Cardiac fibroblast (primary cell): ENCODE measurements around the gene HDAC4.

Experiments
- DNase-seq, 2 donors: peaks; one replicate each; pipeline versions ENCODE4 v3.0.0 to v3.0.0-alpha.2; 2010; ENCODE audit warnings: low read depth in 2 of 2
- H3K4me3 ChIP-seq, 2 donors: replicated peaks in 1 of 2; 1 replicate in 1 of 2; 2 replicates in 1 of 2; pipeline ENCODE4 v1.5.1; 2011; ENCODE audit warnings: low read depth in 2 of 2, low read length in 2 of 2, mild to moderate bottlenecking in 2 of 2, moderate library complexity in 1 of 2
- CTCF ChIP-seq: IDR thresholded peaks from one replicate; pipeline ENCODE4 v1.5.1; 2011; ENCODE audit warnings: low read depth, mild to moderate bottlenecking, low read length, inconsistent platforms

The HDAC4 gene

DNA sequence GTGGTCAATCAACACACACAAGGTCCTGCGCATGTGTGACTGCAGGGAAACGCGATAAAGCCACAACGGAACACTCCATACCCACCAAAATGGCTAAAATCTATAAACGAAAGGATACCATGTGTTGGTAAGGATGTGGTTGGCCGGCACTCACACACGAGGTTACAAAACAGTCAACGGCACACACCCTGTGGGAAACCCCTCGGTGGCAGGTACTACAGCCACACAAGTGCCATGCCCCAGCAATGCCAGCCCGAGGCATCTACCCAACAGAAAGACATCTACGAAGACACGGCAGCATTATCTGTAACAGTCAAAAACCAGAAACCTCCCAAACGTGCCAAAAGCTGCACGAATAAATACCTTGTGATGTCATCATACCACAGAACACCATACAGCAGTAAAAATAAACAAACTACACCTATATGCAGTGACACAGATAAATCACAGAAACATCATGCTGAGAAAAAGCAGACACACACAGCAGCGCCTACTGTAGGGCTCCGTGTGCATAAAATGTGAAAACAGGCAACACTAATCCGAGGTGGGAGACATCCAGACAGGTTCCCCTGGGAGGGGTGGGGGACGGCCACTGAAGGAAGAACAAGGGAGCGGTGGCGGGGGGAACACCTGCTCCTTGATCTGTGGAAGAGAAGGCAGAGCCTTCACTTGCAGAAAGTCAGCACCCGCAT is 36.7 kb downstream of the HDAC4 start:
- TF ChIP-seq CTCF, result no peak
- DNase-seq, result no peak

DNA sequence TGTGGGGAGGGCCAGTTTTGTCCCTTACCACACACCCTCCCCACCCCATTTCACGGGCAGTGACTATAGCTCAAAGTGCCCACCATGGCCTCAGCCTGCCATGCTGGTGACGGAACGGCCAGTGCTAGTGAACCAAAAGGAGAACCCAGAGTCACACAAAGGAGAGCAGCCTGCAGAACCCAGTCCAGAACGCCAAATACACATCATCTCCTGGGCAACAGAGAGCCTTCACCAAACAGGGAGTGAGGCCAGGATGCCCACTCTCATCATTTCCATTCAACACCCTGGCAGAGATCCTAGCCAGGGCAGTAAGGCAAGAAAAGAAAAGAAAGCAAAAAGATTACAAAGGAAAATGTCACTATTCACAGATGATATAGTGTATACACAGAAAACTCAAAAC is 38.3 kb downstream of the HDAC4 start:
- no peak for DNase-seq
- no peak for TF ChIP-seq CTCF

More for the DNA sequence above, 36.7 kb downstream of the HDAC4 start:
- H3K4me3 ChIP-seq, result no peak overlapping the region

DNA sequence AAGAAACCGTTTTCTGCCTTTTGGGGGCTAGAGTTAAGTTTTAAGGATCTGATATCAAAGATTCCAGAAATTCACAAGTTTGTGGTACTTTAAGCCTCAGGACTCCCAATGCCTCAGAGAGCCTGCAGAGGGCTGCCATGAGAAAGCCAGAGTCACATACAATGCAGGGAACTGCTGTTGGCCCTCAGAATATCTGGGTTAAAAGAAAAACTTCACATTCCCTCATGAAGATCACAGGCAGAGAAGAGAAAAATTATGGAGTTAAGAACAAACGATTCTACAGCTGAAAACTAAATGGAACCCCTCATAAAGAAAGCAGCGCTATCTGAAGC is 39.5 kb downstream of the HDAC4 start:
- H3K4me3 ChIP-seq, result no peak overlapping the region
- DNase-seq, result peak; percentile 16 to 43
- TF ChIP-seq CTCF, result peak; percentile 13

More for the DNA sequence above, 38.3 kb downstream of the HDAC4 start:
- H3K4me3 ChIP-seq, result no peak overlapping the region

DNA sequence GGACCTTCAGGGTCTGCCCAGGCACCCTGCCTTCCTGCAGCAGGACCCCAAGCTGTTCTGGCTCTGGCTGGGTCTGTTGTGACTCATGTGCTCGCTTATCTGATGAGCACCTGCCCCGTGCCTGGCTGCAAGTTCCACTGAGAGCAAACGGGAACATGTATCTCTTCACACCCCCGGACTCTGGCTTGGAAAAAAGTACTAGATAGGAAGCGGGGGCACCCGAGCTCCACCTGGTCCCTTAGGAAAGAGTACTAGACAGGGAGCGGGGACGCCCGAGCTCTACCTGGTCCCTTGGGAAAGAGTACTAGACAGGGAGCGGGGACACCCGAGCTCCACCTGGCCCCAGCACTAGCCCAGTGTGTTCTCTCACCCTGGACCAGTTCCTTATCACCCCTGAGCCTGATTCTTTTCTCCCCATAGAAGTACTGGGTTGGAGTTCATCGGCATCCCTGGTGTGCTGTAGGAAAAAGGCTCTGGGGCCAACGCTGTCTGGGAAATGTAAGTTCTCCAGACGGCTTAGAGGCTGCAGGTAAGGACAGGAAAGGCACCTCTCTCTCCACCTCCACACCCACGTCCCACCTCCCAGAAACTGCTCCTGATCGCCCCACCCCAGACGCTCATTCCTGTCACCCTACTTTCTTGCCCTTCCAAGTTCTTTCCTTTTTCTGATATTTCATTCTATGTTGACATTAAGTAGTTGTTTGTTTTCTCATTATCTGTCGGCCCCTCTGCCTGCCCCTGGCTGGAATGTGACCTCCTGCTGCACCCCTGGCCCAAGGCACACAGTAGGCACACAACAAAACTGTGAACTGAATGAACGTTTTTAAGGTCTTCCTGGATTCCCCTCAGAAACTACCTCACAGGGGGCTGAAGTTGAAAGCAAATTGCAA is 40.2 kb downstream of the HDAC4 start:
- no peak for TF ChIP-seq CTCF
- no peak for DNase-seq
- no peak overlapping the region for H3K4me3 ChIP-seq

DNA sequence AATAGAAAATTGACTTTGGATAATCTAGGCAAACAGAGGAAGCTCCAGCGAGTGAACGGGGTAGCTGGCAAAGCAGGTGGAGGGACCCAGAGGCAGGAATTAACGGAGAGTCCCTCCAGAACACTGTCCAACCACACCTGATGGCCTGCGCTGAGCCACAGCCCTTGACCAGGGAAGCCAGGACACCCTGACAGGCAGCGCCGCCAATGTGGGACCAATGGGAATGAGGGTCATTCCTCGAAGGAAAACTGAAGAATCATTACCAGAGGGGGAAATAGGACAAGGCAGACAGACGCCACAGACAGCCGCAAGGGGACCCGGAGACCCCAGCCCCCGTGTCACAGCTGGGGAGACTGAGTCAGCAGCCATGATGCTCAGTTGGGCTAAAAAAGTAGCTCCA is 40.8 kb downstream of the HDAC4 start:
- no peak for DNase-seq
- TF ChIP-seq CTCF, result no peak
- no peak overlapping the region for H3K4me3 ChIP-seq

DNA sequence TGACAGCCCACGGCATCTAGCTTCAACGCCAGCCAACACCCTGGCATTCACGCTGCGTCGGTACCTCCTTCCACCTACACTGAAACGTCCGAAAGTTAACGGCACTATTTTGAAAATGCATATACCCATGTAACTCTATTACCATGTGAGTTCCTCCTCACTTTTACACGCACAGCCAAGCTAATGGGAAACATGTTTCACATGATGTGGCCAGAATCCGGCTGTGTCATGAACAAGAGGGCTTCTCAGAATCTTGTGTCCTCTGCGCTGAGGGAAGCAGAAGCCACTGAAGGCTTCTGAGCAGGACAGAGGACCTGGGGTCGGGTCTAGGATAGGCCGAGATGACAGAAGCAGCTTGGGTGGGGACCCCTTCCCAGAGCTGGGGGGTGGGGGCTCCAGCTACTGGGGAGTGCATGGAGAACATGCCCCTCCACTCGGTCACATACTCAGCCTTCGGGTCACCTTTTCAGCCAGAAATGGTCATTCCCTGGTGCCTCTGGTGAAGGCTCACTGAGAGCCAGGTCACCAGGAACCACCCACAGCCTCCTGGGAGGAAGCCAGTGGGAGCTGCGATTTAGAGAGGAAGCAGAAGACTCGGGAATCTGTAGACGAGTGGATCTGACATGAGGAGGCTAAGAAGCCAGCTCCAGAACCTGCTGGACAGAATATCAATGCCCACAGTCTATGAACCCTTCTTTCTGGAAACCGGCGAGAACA is 41.5 kb downstream of the HDAC4 start:
- DNase-seq, result no peak
- H3K4me3 ChIP-seq, result no peak overlapping the region
- TF ChIP-seq CTCF, result no peak
